Parathyroid adenoma (tissue), 2 donors: ENCODE data around the gene CDKN2D.

Experiments used
- H2AFZ ChIP-seq: fragments of 300-600 bp; sonication (generic); one replicate; pipeline ENCODE4 v1.7.0; 2017; ENCODE audit warnings: antibody characterized with exemption, mild to moderate bottlenecking
- H3K27ac ChIP-seq: fragments of 300-600 bp; sonication (generic); one replicate; pipeline ENCODE4 v1.7.0; 2017
- H3K27me3 ChIP-seq: fragments of 300-600 bp; sonication (generic); one replicate; pipeline ENCODE4 v1.7.0; 2017; ENCODE audit warnings: low read length; ENCODE audit not compliant: control insufficient read depth, insufficient read depth
- H3K36me3 ChIP-seq: fragments of 300-600 bp; sonication (generic); one replicate; pipeline ENCODE4 v1.7.0; 2017; ENCODE audit warnings: low read length; ENCODE audit not compliant: control insufficient read depth, insufficient read depth
- H3K4me1 ChIP-seq: fragments of 300-600 bp; sonication (generic); one replicate; pipeline ENCODE4 v1.7.0; 2017; ENCODE audit warnings: control low read depth
- H3K4me2 ChIP-seq: fragments of 300-600 bp; sonication (generic); one replicate; pipeline ENCODE4 v1.7.0; 2017; ENCODE audit warnings: low read length
- H3K4me3 ChIP-seq: fragments of 300-600 bp; sonication (generic); one replicate; pipeline ENCODE4 v1.7.0; 2017; ENCODE audit warnings: low read depth, low read length
- H3K79me2 ChIP-seq: fragments of 300-600 bp; sonication (generic); one replicate; pipeline ENCODE4 v1.7.0; 2017; ENCODE audit warnings: control low read depth
- H3K9ac ChIP-seq: fragments of 300-600 bp; sonication (generic); one replicate; pipeline ENCODE4 v1.7.0; 2017; ENCODE audit warnings: mild to moderate bottlenecking
- H3K9me3 ChIP-seq: fragments of 300-600 bp; sonication (generic); one replicate; pipeline ENCODE4 v1.7.0; 2017; ENCODE audit warnings: low read length; ENCODE audit not compliant: control insufficient read depth
- TF ChIP-seq, protein P1 (sequence below): fragments of 300-600 bp; sonication (generic); IDR thresholded peaks from one replicate; pipeline ENCODE4 v1.7.0; 2017; ENCODE audit warnings: antibody characterized with exemption, mild to moderate bottlenecking
- donor health status: primary hyperparathyroidism.

Gene CDKN2D

DNA sequence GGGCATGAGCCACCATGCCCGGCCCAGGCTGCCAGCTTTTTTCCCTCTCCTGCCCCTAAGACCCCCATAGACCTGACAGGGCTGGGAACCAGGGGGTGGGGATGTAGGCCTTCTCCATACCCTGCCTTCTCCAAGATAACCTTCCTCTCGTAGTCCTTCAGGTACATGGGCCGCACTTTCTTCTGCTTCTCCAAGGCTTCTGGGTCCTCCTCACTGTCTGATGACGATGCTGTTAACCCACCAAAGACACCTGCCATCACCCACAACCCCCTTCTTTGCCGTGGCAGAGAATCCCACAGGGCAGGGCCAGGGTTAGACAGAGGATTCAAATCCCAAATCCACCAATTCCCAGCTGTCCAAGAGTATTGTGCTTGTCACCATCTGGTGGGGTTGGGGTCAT lies 6.2 kb downstream of the CDKN2D start:
- TF ChIP-seq, protein P1, sequence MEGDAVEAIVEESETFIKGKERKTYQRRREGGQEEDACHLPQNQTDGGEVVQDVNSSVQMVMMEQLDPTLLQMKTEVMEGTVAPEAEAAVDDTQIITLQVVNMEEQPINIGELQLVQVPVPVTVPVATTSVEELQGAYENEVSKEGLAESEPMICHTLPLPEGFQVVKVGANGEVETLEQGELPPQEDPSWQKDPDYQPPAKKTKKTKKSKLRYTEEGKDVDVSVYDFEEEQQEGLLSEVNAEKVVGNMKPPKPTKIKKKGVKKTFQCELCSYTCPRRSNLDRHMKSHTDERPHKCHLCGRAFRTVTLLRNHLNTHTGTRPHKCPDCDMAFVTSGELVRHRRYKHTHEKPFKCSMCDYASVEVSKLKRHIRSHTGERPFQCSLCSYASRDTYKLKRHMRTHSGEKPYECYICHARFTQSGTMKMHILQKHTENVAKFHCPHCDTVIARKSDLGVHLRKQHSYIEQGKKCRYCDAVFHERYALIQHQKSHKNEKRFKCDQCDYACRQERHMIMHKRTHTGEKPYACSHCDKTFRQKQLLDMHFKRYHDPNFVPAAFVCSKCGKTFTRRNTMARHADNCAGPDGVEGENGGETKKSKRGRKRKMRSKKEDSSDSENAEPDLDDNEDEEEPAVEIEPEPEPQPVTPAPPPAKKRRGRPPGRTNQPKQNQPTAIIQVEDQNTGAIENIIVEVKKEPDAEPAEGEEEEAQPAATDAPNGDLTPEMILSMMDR: no peak
- no peaks in the 10 kb centered on the region for H3K27me3 ChIP-seq
- peaks cover 10% of the 10 kb centered on the region for H3K4me1 ChIP-seq
- H3K36me3 ChIP-seq: no peaks in the 10 kb centered on the region
- no peak overlapping the region for H3K27ac ChIP-seq
- H3K9ac ChIP-seq: no peak overlapping the region
- H3K79me2 ChIP-seq: no peaks in the 10 kb centered on the region
- H3K9me3 ChIP-seq: no peaks in the 10 kb centered on the region
- no peak overlapping the region for H3K4me3 ChIP-seq
- no peak overlapping the region for H3K4me2 ChIP-seq
- no peak overlapping the region for H2AFZ ChIP-seq

DNA sequence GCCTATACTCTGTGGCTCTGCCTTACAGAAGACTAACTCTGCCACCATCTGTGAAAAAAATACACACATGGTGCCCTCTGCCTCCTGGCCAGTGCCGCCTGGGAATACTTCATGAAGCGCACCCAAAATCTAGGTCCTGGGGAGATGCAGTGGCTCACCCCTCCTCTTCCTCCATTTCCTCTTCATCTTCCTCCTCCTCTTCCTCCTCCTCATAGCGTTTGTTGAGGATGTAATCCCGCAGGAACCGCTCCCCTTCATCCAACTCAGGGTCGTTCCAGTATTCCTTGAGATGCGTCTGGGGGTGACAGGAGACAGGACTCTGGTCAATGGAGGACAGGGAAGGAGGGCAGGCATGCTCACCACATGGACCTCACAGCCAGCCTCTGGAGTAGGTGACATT lies 8.6 kb downstream of the CDKN2D start:
- H3K9me3 ChIP-seq: no peaks in the 10 kb centered on the region
- H3K4me1 ChIP-seq: peaks cover 6% of the 10 kb centered on the region
- no peak overlapping the region for H3K4me3 ChIP-seq
- TF ChIP-seq, protein P1: no peak
- H3K9ac ChIP-seq: no peak overlapping the region
- H3K36me3 ChIP-seq: no peaks in the 10 kb centered on the region
- H3K4me2 ChIP-seq: no peak overlapping the region
- H3K27me3 ChIP-seq: no peaks in the 10 kb centered on the region
- H3K79me2 ChIP-seq: no peaks in the 10 kb centered on the region
- no peak overlapping the region for H3K27ac ChIP-seq
- H2AFZ ChIP-seq: no peak overlapping the region

DNA sequence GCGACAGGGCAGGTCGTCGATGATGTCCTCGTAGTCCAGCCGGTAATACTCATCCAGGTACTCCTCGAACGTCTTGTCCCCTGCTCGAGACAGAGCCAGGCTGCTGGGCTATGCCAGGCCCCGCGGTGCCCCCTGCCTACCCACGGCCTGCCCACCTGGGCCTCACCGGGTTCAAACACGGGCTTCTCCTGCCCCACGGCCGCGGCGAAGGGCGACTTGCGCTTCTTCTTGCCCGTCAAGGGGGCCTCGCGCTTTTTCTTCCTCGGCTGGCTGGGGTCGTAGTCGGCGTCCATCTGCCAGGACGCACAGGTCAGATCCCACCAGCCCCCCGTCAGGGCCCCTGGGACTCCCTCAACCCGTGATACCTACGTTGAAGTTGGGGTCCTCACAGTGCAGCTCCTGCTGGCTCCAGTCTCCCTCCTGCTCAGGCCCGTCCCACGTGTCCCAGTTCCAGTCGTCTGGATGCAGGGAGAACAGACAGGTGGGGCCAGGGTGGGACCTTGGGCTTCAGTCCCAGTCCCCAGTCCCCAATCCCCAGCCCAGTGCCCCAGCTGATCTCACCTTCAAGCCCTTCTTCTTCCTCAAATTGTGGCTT lies 11.1 kb downstream of the CDKN2D start:
- Histone ChIP-seq H3K4me3 (no peak overlapping the region), H3K36me3 (no peaks in the 10 kb centered on the region), H3K27me3 (no peaks in the 10 kb centered on the region), H2AFZ (no peak overlapping the region), H3K27ac (no peak overlapping the region), H3K9me3 (no peaks in the 10 kb centered on the region), H3K9ac (no peak overlapping the region), H3K4me1 (no peaks in the 10 kb centered on the region), H3K4me2 (no peak overlapping the region), H3K79me2 (no peaks in the 10 kb centered on the region)
- TF ChIP-seq, protein P1: no peak

DNA sequence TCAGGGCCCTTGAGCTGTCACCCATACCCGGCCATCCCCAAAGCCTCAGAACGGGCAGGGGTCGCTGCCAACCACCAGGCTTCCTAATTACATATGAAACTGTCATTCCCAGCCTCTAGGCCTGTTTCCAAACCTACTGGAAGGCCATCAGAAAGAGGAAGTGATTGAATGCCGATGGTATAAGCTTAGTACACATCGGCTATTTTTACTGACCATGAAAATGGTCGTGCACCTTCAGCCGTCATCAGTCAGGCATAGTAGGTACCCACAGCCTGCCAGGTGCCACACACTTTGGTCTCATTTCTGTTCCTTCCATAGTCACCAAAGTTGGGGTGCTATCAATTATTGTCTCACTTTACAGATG lies 13.2 kb downstream of the CDKN2D start:
- no peaks in the 10 kb centered on the region for H3K79me2 ChIP-seq
- no peaks in the 10 kb centered on the region for H3K36me3 ChIP-seq
- no peak overlapping the region for H3K9ac ChIP-seq
- no peaks in the 10 kb centered on the region for H3K27me3 ChIP-seq
- H3K27ac ChIP-seq: no peak overlapping the region
- no peaks in the 10 kb centered on the region for H3K4me1 ChIP-seq
- no peak overlapping the region for H2AFZ ChIP-seq
- no peaks in the 10 kb centered on the region for H3K9me3 ChIP-seq
- H3K4me3 ChIP-seq: no peak overlapping the region
- TF ChIP-seq, protein P1: no peak
- H3K4me2 ChIP-seq: no peak overlapping the region

DNA sequence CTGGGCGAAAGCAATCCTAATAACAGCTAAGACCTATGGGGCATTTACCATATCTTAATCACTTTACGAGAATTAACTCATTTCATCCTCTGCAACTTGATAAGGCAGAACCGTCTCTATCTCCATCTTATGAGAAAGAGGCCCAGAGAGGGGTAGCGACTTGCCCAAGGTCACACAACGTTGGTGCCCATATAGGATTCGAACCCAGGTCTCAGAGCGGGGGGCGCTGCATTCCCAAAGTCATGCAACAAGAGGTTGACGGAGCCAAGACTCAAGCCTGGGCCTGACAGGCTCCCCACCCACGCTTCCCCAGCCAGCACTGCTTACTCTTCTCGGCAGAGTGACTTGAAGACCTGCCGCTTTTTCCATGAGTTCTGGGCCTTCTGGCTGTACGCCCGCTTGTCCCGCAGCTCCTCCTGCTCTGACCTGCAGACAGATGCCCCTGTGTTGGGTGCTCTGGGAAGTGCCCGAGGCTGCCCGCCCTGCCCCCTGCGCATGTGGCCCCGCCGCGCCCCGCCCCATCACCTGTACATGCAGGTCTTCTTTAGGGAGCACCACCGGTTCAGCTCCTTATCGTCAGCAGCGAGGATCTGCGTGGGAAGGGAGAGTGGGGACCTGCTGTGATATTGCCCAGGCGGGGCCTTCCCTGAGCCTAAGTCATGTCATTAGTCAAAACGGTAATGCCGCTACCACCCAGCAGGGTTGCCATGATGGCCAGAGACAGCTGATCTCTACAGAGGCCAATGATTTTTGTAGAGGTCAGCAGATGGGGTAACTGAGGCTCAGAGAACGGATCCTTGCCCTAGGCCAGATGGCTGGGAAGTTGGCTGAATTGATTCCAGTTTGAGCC lies 13.8 kb downstream of the CDKN2D start:
- Histone ChIP-seq H3K9ac (no peak overlapping the region), H3K4me2 (no peak overlapping the region), H3K9me3 (no peaks in the 10 kb centered on the region), H3K79me2 (no peaks in the 10 kb centered on the region), H3K27ac (no peak overlapping the region), H3K4me1 (no peaks in the 10 kb centered on the region), H3K36me3 (no peaks in the 10 kb centered on the region), H3K4me3 (no peak overlapping the region), H2AFZ (no peak overlapping the region), H3K27me3 (no peaks in the 10 kb centered on the region)
- TF ChIP-seq, protein P1: no peak
